Measurements from ENCODE around the gene TK2.

Gene TK2

GRCh38 chr16:66578651-66579531 lies 29.0 kb upstream of the TK2 start, which contains the start of gene CMTM2:
CMTM2 (plus strand) TSS chr16:66579463; CDS start chr16:66579608, 145 bp downstream.
- no peak within 1 kb of the TSS for H3K4me2 ChIP-seq (ENCODE audit: low read depth, low read length, poor library complexity, severe bottlenecking)

GRCh38 chr16:66576296-66576695 lies 26.4 kb upstream of the TK2 start:
- Histone ChIP-seq H4K20me1 (ENCODE audit: low read depth, low read length) (no peaks in the 10 kb centered on the region), H3K27ac (ENCODE audit: low read depth, low read length) (no peak overlapping the region), H3K9ac (ENCODE audit: low read length) (no peak overlapping the region), H2AFZ (ENCODE audit: low read depth, low read length, severe bottlenecking) (no peak overlapping the region), H3K9me3 (ENCODE audit: insufficient read depth, low read length) (no peaks in the 10 kb centered on the region), H3K79me2 (ENCODE audit: insufficient read depth, low read length) (no peaks in the 10 kb centered on the region), H3K27me3 (ENCODE audit: low read length) (no peaks in the 10 kb centered on the region), H3K4me2 (ENCODE audit: low read depth, low read length, poor library complexity, severe bottlenecking) (no peak overlapping the region), H3K36me3 (ENCODE audit: low read length) (no peaks in the 10 kb centered on the region), H3K9me2 (replicated peaks; ENCODE audit: insufficient read depth, low read length) (no peaks in the 10 kb centered on the region), H3K4me3 (ENCODE audit: insufficient read depth, low read length, poor library complexity, severe bottlenecking) (no peak overlapping the region), H3F3A (ENCODE audit: insufficient read depth) (no peaks in the 10 kb centered on the region)
- TF ChIP-seq CTCF (IDR thresholded peaks at IDR 0.05; ENCODE audit: insufficient read depth, low read length, poor library complexity, severe bottlenecking) (no peak), EZH2phosphoT487 (conservative IDR thresholded peaks at IDR 0.05; ENCODE audit: low read length) (no peak)

More at GRCh38 chr16:66578651-66579531, 29.0 kb upstream of the TK2 start, which contains the start of gene CMTM2:
- H3F3A ChIP-seq (ENCODE audit: insufficient read depth) = no peaks in the 10 kb centered on the region
- H4K20me1 ChIP-seq (ENCODE audit: low read depth, low read length) = no peaks in the 10 kb centered on the region
- H3K4me3 ChIP-seq (ENCODE audit: insufficient read depth, low read length, poor library complexity, severe bottlenecking) = no peak within 1 kb of the TSS
- H3K9me3 ChIP-seq (ENCODE audit: insufficient read depth, low read length) = no peaks in the 10 kb centered on the region
- no peaks in the 10 kb centered on the region for H3K79me2 ChIP-seq (ENCODE audit: insufficient read depth, low read length)
- H3K27ac ChIP-seq (ENCODE audit: low read depth, low read length) = no peak within 1 kb of the TSS
- no peak within 1 kb of the TSS for H3K9ac ChIP-seq (ENCODE audit: low read length)
- no peaks in the 10 kb centered on the region for H3K36me3 ChIP-seq (ENCODE audit: low read length)
- no peak for TF ChIP-seq CTCF (IDR thresholded peaks at IDR 0.05; ENCODE audit: insufficient read depth, low read length, poor library complexity, severe bottlenecking)
- TF ChIP-seq EZH2phosphoT487 (conservative IDR thresholded peaks at IDR 0.05; ENCODE audit: low read length) = no peak
- H3K9me2 ChIP-seq (replicated peaks; ENCODE audit: insufficient read depth, low read length) = no peaks in the 10 kb centered on the region
- no peaks in the 10 kb centered on the region for H3K27me3 ChIP-seq (ENCODE audit: low read length)
- no peak within 1 kb of the TSS for H2AFZ ChIP-seq (ENCODE audit: low read depth, low read length, severe bottlenecking)

GRCh38 chr16:66575060-66575459 lies 25.1 kb upstream of the TK2 start:
- TF ChIP-seq CTCF (IDR thresholded peaks at IDR 0.05; ENCODE audit: insufficient read depth, low read length, poor library complexity, severe bottlenecking) = no peak
- TF ChIP-seq EZH2phosphoT487 (conservative IDR thresholded peaks at IDR 0.05; ENCODE audit: low read length) = no peak
- no peak overlapping the region for H2AFZ ChIP-seq (ENCODE audit: low read depth, low read length, severe bottlenecking)
- no peak overlapping the region for H3K4me3 ChIP-seq (ENCODE audit: insufficient read depth, low read length, poor library complexity, severe bottlenecking)
- H3K79me2 ChIP-seq (ENCODE audit: insufficient read depth, low read length) = no peaks in the 10 kb centered on the region
- no peaks in the 10 kb centered on the region for H3F3A ChIP-seq (ENCODE audit: insufficient read depth)
- H3K36me3 ChIP-seq (ENCODE audit: low read length) = no peaks in the 10 kb centered on the region
- no peak overlapping the region for H3K27ac ChIP-seq (ENCODE audit: low read depth, low read length)
- H3K27me3 ChIP-seq (ENCODE audit: low read length) = no peaks in the 10 kb centered on the region
- H3K9me2 ChIP-seq (replicated peaks; ENCODE audit: insufficient read depth, low read length) = no peaks in the 10 kb centered on the region
- H3K4me2 ChIP-seq (ENCODE audit: low read depth, low read length, poor library complexity, severe bottlenecking) = no peak overlapping the region
- H3K9ac ChIP-seq (ENCODE audit: low read length) = no peak overlapping the region
- H4K20me1 ChIP-seq (ENCODE audit: low read depth, low read length) = no peaks in the 10 kb centered on the region
- H3K9me3 ChIP-seq (ENCODE audit: insufficient read depth, low read length) = no peaks in the 10 kb centered on the region
